Large intestine (tissue), 3 donors: ENCODE results near the gene CCDC89. TPM values are rescaled to one million over a fixed set of nuclear protein-coding genes. Genes with fewer than 3 reads are reported as not detected.

Source experiments
- DNase-seq, 2 donors: peaks; one replicate each; pipeline versions ENCODE4 v3.0.0 to v3.0.0-alpha.2; 2013
- H3K27ac ChIP-seq: one replicate; pipeline ENCODE4 v1.5.1; 2013; ENCODE audit warnings: low read length
- H3K27me3 ChIP-seq: 2 replicates; pipeline ENCODE4 v1.6.1; 2013; ENCODE audit warnings: low read length; ENCODE audit not compliant: control insufficient read depth, insufficient read depth
- H3K36me3 ChIP-seq: 2 replicates; pipeline ENCODE4 v1.6.1; 2013; ENCODE audit warnings: low read length; ENCODE audit not compliant: control insufficient read depth, insufficient read depth
- H3K4me1 ChIP-seq: one replicate; pipeline ENCODE4 v1.6.1; 2013; ENCODE audit warnings: low read length; ENCODE audit not compliant: control insufficient read depth, insufficient read depth
- H3K4me3 ChIP-seq: one replicate; pipeline ENCODE4 v1.5.1; 2013; ENCODE audit warnings: low read length
- H3K9me3 ChIP-seq: one replicate; pipeline ENCODE4 v1.6.1; 2013; ENCODE audit warnings: mild to moderate bottlenecking, low read depth, low read length, moderate library complexity; ENCODE audit not compliant: control insufficient read depth
- WGBS: methylation state at CpG from one replicate; pipeline ENCODE4 v1.1.5; 2013; ENCODE audit warnings: low lambda C conversion rate; ENCODE audit not compliant: insufficient coverage; 5-methylcytosine and 5-hydroxymethylcytosine counted together
- polyA plus RNA-seq: library from polyadenylated mRNA; unstranded; fragments of 120-200 nt; gene quantifications from one replicate; pipeline ENCODE4 v1.2.1, GENCODE V29; 2013

The CCDC89 gene
- polyA plus RNA-seq, 1 donor = 0.94 TPM

- 80% methylated on average over 1 of the region's 3 CpGs for WGBS
- no peaks in the 10 kb centered on the region for H3K9me3 ChIP-seq
- H3K36me3 ChIP-seq = peaks cover 24% of the 10 kb centered on the region
- DNase-seq = no peak
- H3K4me1 ChIP-seq = peaks cover 6% of the 10 kb centered on the region
- no peak overlapping the region for H3K27ac ChIP-seq
- H3K4me3 ChIP-seq = no peak overlapping the region
- H3K27me3 ChIP-seq = no peaks in the 10 kb centered on the region
Measured at GRCh38 chr11:85652786-85653447, 33.1 kb downstream of the CCDC89 start.

GRCh38 chr11:85651118-85651517 lies 34.9 kb downstream of the CCDC89 start:
- Histone ChIP-seq H3K9me3 (no peaks in the 10 kb centered on the region), H3K27ac (no peak overlapping the region), H3K27me3 (no peaks in the 10 kb centered on the region), H3K4me3 (no peak overlapping the region), H3K36me3 (peaks cover 12% of the 10 kb centered on the region), H3K4me1 (peaks cover 8% of the 10 kb centered on the region)
- DNase-seq = no peak
- WGBS = 80% methylated on average over 1 of the region's 1 CpG

DNA sequence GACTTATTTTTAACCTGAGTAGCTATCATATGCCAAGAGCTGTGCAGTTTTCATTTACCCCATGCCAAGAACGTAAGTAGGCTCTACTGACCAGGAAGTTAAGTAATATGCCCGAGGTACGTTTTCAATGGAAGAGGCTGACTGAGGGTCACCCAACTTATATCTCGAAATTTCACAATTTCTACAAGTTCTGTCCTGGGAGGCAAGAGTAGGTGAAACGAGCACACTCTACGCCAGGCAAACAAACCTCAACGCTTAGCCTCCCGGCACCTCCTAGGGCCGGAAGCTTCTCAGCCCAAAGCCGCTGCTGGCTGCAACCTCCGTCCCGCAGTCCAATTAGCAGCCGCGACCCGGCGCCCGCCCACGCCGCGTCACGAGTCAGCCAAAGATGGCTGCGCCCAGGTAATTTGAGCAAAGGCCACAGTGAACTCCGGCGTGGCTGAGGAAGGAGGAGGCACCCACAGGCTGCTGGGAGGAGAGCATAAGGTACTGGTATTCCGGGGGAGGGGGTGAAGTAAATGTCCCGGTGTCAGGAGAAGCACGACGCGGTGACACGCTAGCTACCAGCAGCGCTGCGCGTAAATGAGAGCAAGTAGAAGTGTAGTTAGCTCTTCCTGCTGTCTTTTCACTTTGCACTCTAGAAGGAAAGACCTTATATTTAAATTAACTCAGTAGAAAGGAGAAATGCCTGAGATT lies 38.2 kb downstream of the CCDC89 start, which contains the start of gene TMEM126A:
TMEM126A (plus strand) TSS at position 364 of the 696 bp plus-strand sequence. CDS start 2,289 bp downstream, outside the sequence.
- no peaks in the 10 kb centered on the region for H3K27me3 ChIP-seq
- peak; percentile 88 to 96 for DNase-seq
- no CpG with 5 or more reads among the region's 33 CpGs for WGBS
- peak within 1 kb of the TSS; percentile 71 for H3K4me3 ChIP-seq
- H3K36me3 ChIP-seq = peaks cover 5% of the 10 kb centered on the region
- H3K4me1 ChIP-seq = peaks cover 29% of the 10 kb centered on the region
- H3K27ac ChIP-seq = peak within 1 kb of the TSS; percentile 86
- H3K9me3 ChIP-seq = no peaks in the 10 kb centered on the region

DNA sequence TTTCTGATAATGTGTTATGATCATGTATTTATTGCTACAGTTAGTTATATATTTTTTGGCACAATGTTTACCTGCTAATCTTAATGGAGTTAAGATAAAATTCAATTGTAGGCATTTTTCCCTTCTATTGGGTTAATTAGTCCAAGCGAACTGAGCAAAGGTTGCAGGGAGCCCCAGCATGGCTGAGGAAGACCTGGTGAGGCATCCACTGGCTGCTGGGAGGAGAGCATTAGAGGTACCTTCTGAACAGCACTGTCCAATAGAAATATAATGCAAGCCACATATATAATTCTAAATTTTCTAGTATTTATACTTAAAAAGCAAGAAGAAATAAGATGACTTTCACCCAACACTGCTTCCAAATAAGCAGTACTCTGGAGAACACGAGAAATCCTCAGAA lies 38.9 kb downstream of the CCDC89 start:
- H3K36me3 ChIP-seq = peaks cover 5% of the 10 kb centered on the region
- DNase-seq = peak; percentile 36 to 72
- no CpG with 5 or more reads among the region's 2 CpGs for WGBS

GRCh38 chr11:85643191-85643614 lies 42.8 kb downstream of the CCDC89 start:
- H3K4me3 ChIP-seq = no peak overlapping the region
- H3K9me3 ChIP-seq = no peaks in the 10 kb centered on the region
- peak; percentile 14 to 44 for DNase-seq
- no peak overlapping the region for H3K27ac ChIP-seq
- no peaks in the 10 kb centered on the region for H3K27me3 ChIP-seq
- no peaks in the 10 kb centered on the region for H3K36me3 ChIP-seq
- WGBS = no CpG with 5 or more reads among the region's 2 CpGs
- H3K4me1 ChIP-seq = peaks cover 23% of the 10 kb centered on the region

More for the DNA sequence above, 38.9 kb downstream of the CCDC89 start:
- Histone ChIP-seq H3K4me3 (peak overlapping the region; percentile 71), H3K27ac (peak overlapping the region; percentile 86), H3K27me3 (no peaks in the 10 kb centered on the region), H3K4me1 (peaks cover 29% of the 10 kb centered on the region), H3K9me3 (no peaks in the 10 kb centered on the region)

DNA sequence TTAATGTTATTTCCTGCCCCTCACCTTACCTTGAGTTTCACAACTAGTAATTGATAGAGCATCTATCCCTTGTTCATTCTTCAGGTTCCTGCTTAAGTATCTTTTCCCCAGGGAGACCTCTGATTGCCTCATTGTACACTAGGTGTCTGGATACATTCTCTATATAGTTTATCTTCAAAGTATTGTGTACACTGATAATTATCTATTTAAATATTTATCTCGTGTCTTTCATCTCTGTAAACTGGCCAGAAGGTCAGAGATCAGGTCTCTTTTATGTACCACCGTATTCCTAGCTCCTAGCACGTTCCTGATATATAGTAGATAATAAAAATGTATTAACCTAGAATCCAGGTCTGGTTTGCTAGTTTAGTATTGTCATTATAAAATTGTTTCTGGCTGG lies 51.2 kb downstream of the CCDC89 start:
- Histone ChIP-seq H3K9me3 (no peaks in the 10 kb centered on the region), H3K27ac (no peak overlapping the region), H3K4me3 (no peak overlapping the region), H3K36me3 (peaks cover 27% of the 10 kb centered on the region), H3K4me1 (no peaks in the 10 kb centered on the region), H3K27me3 (no peaks in the 10 kb centered on the region)
- DNase-seq = no peak
- WGBS = no CpG with 5 or more reads among the region's 3 CpGs

Other genes starting within 250 kb of the CCDC89 start
- 8.1 TPM for gene DLG2, start 58.9 kb downstream of the CCDC89 start, polyA plus RNA-seq
- gene TMEM126B, start 57.6 kb downstream of the CCDC89 start, polyA plus RNA-seq = 78.4 TPM
- gene TMEM126A, start 38.2 kb downstream of the CCDC89 start, polyA plus RNA-seq = 48.6 TPM
- 88.5 TPM for gene CREBZF, start 21.1 kb downstream of the CCDC89 start, polyA plus RNA-seq
- gene SYTL2, start 124.9 kb upstream of the CCDC89 start, polyA plus RNA-seq = 40.9 TPM
- gene CCDC83, start 169.2 kb upstream of the CCDC89 start, polyA plus RNA-seq = 0.04 TPM